SU-DHL-6 (cell line): ENCODE results near the gene SORCS2.

Experiments used
- H2AFZ ChIP-seq: fragments of 200-600 bp; sonication (generic); 2 replicates; pipeline ENCODE4 v1.6.1; 2014; ENCODE audit warnings: low read depth, mild to moderate bottlenecking, moderate library complexity, mixed read lengths, antibody characterized with exemption, low read length; ENCODE audit not compliant: severe bottlenecking
- H3F3A ChIP-seq: fragments of 200-600 bp; shearing (Covaris generic); 2 replicates; pipeline ENCODE4 v1.6.0; 2016; ENCODE audit warnings: antibody characterized with exemption, mild to moderate bottlenecking; ENCODE audit not compliant: insufficient read depth
- H3K27ac ChIP-seq: fragments of 200-600 bp; sonication (generic); 2 replicates; pipeline ENCODE4 v1.5.1; 2016; ENCODE audit warnings: low read depth, mild to moderate bottlenecking, low read length, moderate library complexity, mixed read lengths
- H3K27me3 ChIP-seq: fragments of 200-600 bp; sonication (generic), shearing (Covaris generic); 2 replicates; pipeline ENCODE4 v1.6.0; 2014; ENCODE audit warnings: mild to moderate bottlenecking, low read length
- H3K36me3 ChIP-seq: fragments of 200-600 bp; sonication (generic); 2 replicates; pipeline ENCODE4 v1.6.1; 2014; ENCODE audit warnings: mild to moderate bottlenecking, low read length, mixed read lengths
- H3K4me2 ChIP-seq: fragments of 300-600, 200-600 bp; shearing (Covaris generic), sonication (generic); 2 replicates; pipeline ENCODE4 v1.6.0; 2014; ENCODE audit warnings: low read length, low read depth, mild to moderate bottlenecking; ENCODE audit not compliant: poor library complexity, severe bottlenecking
- H3K4me3 ChIP-seq: fragments of 200-600 bp; sonication (generic); 2 replicates; pipeline ENCODE4 v1.5.1; 2014; ENCODE audit warnings: antibody characterized with exemption, low read length, mild to moderate bottlenecking, mixed read lengths; ENCODE audit not compliant: insufficient read depth, poor library complexity, severe bottlenecking
- H3K79me2 ChIP-seq: fragments of 200-600 bp; sonication (generic); 2 replicates; pipeline ENCODE4 v1.6.1; 2014; ENCODE audit warnings: mild to moderate bottlenecking, low read length, moderate library complexity; ENCODE audit not compliant: insufficient read depth
- H3K9ac ChIP-seq: fragments of 200-600 bp; sonication (generic); 2 replicates; pipeline ENCODE4 v1.7.0; 2014; ENCODE audit warnings: mild to moderate bottlenecking, low read length
- H3K9me2 ChIP-seq: fragments of 200-600 bp; sonication (generic); replicated peaks from 2 replicates; pipeline ENCODE4 v1.6.1; 2014; ENCODE audit warnings: low read length; ENCODE audit not compliant: insufficient read depth
- H3K9me3 ChIP-seq: fragments of 200-600 bp; sonication (generic); 2 replicates; pipeline ENCODE4 v1.6.1; 2014; ENCODE audit warnings: low read length, mixed read lengths; ENCODE audit not compliant: insufficient read depth
- H4K20me1 ChIP-seq: fragments of 200-600 bp; sonication (generic); 2 replicates; pipeline ENCODE4 v1.6.1; 2014; ENCODE audit warnings: low read depth, mild to moderate bottlenecking, antibody characterized with exemption, low read length, moderate library complexity, mixed read lengths
- CTCF ChIP-seq: fragments of 200-600 bp; sonication (generic); IDR thresholded peaks from one replicate; pipeline ENCODE4 v1.5.1; 2017; ENCODE audit warnings: antibody characterized with exemption, mild to moderate bottlenecking, low read length, moderate library complexity; ENCODE audit not compliant: insufficient read depth, poor library complexity, severe bottlenecking
- EZH2phosphoT487 ChIP-seq: fragments of 200-600 bp; sonication (generic), shearing (Covaris generic); conservative IDR thresholded peaks from 2 replicates; pipeline ENCODE4 v1.6.1; 2018; ENCODE audit warnings: mild to moderate bottlenecking, antibody characterized with exemption, low read length, moderate library complexity, mixed read lengths

Gene SORCS2

DNA sequence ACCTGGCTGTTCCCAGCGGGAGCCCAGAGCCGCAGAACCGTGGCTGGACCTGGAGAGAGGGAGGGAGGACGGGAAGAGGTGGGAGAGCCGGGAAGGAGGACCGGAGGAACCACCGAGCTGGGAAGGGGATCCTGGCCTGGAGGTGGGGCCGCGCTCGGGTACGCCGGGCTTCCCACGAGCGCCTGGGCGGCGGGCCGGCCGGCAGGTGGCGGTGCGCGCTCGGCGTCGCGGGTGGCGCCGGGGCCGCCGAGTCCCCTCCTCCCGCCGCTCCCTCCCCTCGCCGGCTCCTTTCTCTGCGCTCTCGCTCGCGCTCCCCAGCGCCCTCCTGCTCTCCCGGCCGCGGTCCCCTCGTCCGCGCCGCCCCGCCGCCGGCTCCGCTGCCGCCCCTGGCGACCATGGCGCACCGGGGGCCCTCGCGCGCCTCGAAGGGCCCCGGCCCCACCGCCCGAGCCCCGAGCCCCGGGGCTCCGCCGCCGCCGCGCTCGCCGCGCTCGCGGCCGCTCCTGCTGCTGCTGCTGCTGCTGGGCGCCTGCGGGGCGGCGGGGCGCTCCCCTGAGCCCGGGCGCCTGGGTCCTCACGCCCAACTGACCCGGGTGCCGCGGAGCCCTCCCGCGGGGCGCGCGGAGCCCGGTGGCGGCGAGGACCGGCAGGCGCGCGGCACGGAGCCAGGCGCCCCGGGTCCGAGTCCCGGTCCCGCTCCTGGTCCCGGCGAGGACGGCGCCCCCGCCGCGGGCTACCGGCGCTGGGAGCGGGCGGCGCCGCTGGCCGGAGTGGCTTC lies at the start of gene SORCS2:
Gene SORCS2 (plus strand): TSS at position 287 of the 778 bp plus-strand sequence.
- no peak for TF ChIP-seq CTCF
- no peak for TF ChIP-seq EZH2phosphoT487
- Histone ChIP-seq H3K79me2 (no peaks in the 10 kb centered on the region), H4K20me1 (no peaks in the 10 kb centered on the region), H3K4me2 (no peak within 1 kb of the TSS), H3K27ac (no peak within 1 kb of the TSS), H3K4me3 (no peak within 1 kb of the TSS), H2AFZ (no peak within 1 kb of the TSS), H3K27me3 (no peaks in the 10 kb centered on the region), H3K9me3 (no peaks in the 10 kb centered on the region), H3K9me2 (no peaks in the 10 kb centered on the region), H3F3A (no peaks in the 10 kb centered on the region), H3K9ac (no peak within 1 kb of the TSS), H3K36me3 (no peaks in the 10 kb centered on the region)

GRCh38 chr4:7144374-7145290 lies 47.7 kb upstream of the SORCS2 start:
- Histone ChIP-seq H2AFZ (no peak overlapping the region), H3K9me3 (no peaks in the 10 kb centered on the region), H3F3A (no peaks in the 10 kb centered on the region), H3K4me2 (no peak overlapping the region), H3K79me2 (no peaks in the 10 kb centered on the region), H3K36me3 (no peaks in the 10 kb centered on the region), H3K9ac (no peak overlapping the region), H3K27me3 (no peaks in the 10 kb centered on the region), H4K20me1 (no peaks in the 10 kb centered on the region), H3K9me2 (no peaks in the 10 kb centered on the region), H3K27ac (no peak overlapping the region), H3K4me3 (no peak overlapping the region)
- no peak for TF ChIP-seq CTCF
- no peak for TF ChIP-seq EZH2phosphoT487

- TF ChIP-seq CTCF (no peak), EZH2phosphoT487 (no peak)
- Histone ChIP-seq H3K9me3 (no peaks in the 10 kb centered on the region), H2AFZ (no peak overlapping the region), H3K27ac (no peak overlapping the region), H3K79me2 (no peaks in the 10 kb centered on the region), H3K27me3 (no peaks in the 10 kb centered on the region), H3K36me3 (no peaks in the 10 kb centered on the region), H3K9me2 (no peaks in the 10 kb centered on the region), H4K20me1 (no peaks in the 10 kb centered on the region), H3F3A (no peaks in the 10 kb centered on the region), H3K4me2 (no peak overlapping the region), H3K4me3 (no peak overlapping the region), H3K9ac (no peak overlapping the region)
Measured at GRCh38 chr4:7145291-7145934, 46.9 kb upstream of the SORCS2 start.
